ENCODE results near the gene FLVCR2. TPM values are rescaled to one million over a fixed set of nuclear protein-coding genes. Genes with fewer than 3 reads are reported as not detected.

The FLVCR2 gene
- total RNA-seq, 2 donors from 2014 or later: under 0.01 to 1.3 TPM

DNA sequence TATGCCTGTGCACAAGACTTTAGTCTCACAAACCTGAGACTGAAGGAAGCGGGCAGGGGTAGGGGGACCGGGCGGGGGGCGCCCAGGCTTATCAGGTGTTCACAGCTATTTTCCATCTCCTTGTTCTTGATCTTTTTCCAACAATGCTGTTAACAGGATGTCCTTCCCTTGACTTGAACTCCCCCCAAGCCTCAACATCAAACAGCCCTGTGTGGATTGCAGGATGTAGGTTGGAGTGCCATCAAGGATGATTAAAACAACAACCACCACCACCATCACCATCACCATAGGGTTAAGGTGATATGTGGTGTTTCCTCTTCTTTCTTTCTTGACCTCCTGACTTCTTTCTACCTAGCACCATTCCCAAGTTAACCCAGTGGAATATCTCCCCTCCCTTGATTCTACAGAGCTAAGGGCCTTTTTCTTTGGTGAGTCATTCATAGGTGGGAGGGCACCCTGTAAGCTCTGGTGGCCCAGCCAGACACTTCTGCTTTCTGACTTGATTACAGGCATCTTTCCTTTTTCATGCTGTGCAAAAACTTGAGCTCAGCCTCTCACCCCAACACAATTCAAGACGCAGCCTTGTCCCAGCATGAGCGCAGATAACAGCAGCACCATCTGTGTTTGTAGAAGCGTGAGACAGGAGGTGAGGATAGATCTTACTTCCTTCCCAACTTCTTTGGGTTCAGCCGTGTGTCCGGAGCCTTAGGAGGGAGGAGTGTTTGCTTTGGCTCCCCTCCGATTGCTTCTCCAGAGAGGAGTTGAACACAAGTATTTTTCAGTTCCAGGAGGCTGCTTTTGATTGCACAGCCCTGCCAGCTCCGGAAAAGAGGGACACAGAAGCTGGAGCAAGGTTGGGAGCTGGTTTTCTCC lies 26.8 kb downstream of the FLVCR2 start:
- peak overlapping the region in 1 of 4 donors; percentile 10 for H3K27ac ChIP-seq
- no peaks in the 10 kb centered on the region for H3K36me3 ChIP-seq (replicated peaks in 1 of 2; ENCODE audit: insufficient read depth in 1 of 2, low read depth in 2 of 2)
- no peaks in the 10 kb centered on the region for H3K4me1 ChIP-seq
- no peaks in the 10 kb centered on the region for H3K9me3 ChIP-seq
- H3K4me3 ChIP-seq: no peak overlapping the region
- ATAC-seq: no peak
- WGBS, 2 donors: 59 to 66% methylated on average over 11 of the region's 11 CpGs
- intact Hi-C loops (cut with DNase I): no loop called here
- no peaks in the 10 kb centered on the region for H3K27me3 ChIP-seq
- TF ChIP-seq CTCF (IDR thresholded peaks at IDR 0.05): no peak
- peak in 1 of 3 donors; percentile 7 for TF ChIP-seq POLR2A (IDR thresholded peaks at IDR 0.05)
- peak in 1 of 4 donors; percentile 36 for DNase-seq

DNA sequence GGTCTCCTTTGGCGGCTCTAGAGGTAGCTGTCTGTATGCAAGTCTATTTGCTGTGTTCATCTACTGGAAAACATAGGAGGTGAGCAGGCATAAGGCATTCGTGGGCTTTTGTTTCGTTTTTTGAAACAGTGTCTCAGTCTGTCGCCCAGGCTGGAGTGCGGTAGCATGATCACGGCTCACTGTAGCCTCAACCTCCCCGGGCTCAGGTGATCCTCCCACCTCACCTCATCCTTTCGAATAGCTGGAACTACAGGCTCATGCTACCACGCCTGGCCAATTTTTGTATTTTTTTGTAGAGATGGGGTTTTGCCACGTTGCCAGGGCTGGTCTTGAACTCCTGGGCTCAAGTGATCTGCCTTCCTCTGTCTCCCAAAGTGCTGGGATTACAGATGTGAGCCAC lies 27.5 kb downstream of the FLVCR2 start:
- intact Hi-C loops (cut with DNase I): no loop called here
- DNase-seq (no peak), ATAC-seq (no peak)
- Histone ChIP-seq H3K9me3 (no peaks in the 10 kb centered on the region), H3K27ac (no peak overlapping the region), H3K4me1 (no peaks in the 10 kb centered on the region), H3K4me3 (no peak overlapping the region), H3K36me3 (replicated peaks in 1 of 2; ENCODE audit: insufficient read depth in 1 of 2, low read depth in 2 of 2) (no peaks in the 10 kb centered on the region), H3K27me3 (no peaks in the 10 kb centered on the region)
- no peak for TF ChIP-seq CTCF (IDR thresholded peaks at IDR 0.05)
- no peak for TF ChIP-seq POLR2A (IDR thresholded peaks at IDR 0.05)
- WGBS, 2 donors: 67 to 71% methylated on average over 10 of the region's 10 CpGs

DNA sequence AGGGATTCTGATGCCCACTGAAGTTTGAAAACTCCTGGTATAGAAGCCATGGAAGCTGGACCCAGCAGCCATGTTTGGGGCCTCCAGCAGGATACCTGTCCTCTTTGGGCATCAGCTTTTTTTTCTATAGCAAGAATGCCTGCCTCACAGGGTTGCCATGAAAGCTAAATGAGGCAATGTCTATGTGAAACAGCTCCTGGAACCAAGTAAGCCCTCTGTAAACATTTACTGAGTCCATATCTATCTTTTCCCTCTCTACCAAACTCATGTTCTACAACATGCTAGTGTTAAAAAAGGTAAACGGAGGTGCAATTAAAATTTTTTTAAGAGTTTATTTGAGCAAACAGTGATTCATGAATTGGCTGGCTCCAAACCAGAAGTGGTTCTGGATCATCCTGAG lies 28.6 kb downstream of the FLVCR2 start:
- no peak for ATAC-seq
- H3K27ac ChIP-seq: no peak overlapping the region
- 52 to 64% methylated on average over 1 of the region's 1 CpG for WGBS, 2 donors
- H3K27me3 ChIP-seq: no peaks in the 10 kb centered on the region
- intact Hi-C loops (cut with DNase I): no loop called here
- H3K4me1 ChIP-seq: no peaks in the 10 kb centered on the region
- TF ChIP-seq POLR2A (IDR thresholded peaks at IDR 0.05) (no peak), CTCF (IDR thresholded peaks at IDR 0.05) (no peak)
- no peaks in the 10 kb centered on the region for H3K9me3 ChIP-seq
- H3K36me3 ChIP-seq (replicated peaks in 1 of 2; ENCODE audit: insufficient read depth in 1 of 2, low read depth in 2 of 2): no peaks in the 10 kb centered on the region
- DNase-seq: no peak
- H3K4me3 ChIP-seq: no peak overlapping the region

- Histone ChIP-seq H3K4me3 (no peak overlapping the region), H3K36me3 (replicated peaks in 1 of 2; ENCODE audit: insufficient read depth in 1 of 2, low read depth in 2 of 2) (no peaks in the 10 kb centered on the region), H3K9me3 (no peaks in the 10 kb centered on the region), H3K4me1 (no peaks in the 10 kb centered on the region), H3K27me3 (no peaks in the 10 kb centered on the region), H3K27ac (no peak overlapping the region)
- WGBS, 2 donors: 83 to 88% methylated on average over 11 to 12 of the region's 12 CpGs
- no peak for ATAC-seq
- DNase-seq: no peak
- intact Hi-C loops (cut with DNase I): no loop called here
- TF ChIP-seq POLR2A (IDR thresholded peaks at IDR 0.05): no peak
- no peak for TF ChIP-seq CTCF (IDR thresholded peaks at IDR 0.05)
Observed at GRCh38 chr14:75607842-75608640, 29.6 kb downstream of the FLVCR2 start.

Measured in body of pancreas (tissue), 4 donors.